ENCODE measurements around the gene COIL.
A peak's percentile ranks its signal among the peaks of the same experiment; 100 is the strongest.
"Not testable (repeated sequence)": the region's sequence is repeated elsewhere in the genome, so short reads cannot be mapped to it uniquely, and the experiment has no call there.

Gene COIL

DNA sequence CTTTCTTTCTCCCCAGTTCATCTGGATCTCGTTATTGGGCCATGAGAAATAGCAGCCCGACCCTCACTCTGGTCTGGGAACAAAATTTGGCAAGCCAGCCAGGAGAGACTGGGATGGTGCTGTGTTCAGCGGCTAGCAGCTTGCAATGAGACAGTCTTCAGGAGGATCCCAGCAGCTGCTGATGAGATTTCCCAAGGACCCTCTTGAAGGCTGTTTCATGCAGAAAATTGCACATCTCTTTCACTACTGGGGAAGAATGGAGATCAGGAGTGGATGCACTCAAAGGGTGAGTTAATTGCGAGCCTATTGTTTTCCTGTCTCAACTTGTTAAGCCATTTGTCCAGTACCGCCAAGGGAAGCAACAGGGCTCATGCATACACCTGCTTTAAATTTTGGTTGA lies 5.5 kb upstream of the COIL start:
- Mint-ChIP-seq H3K36me3 (no peaks in the 10 kb centered on the region), H3K4me1 (no peaks in the 10 kb centered on the region), H3K9me3 (no peaks in the 10 kb centered on the region), H3K27me3 (no peaks in the 10 kb centered on the region), H3K4me3 (no peak overlapping the region), H3K27ac (no peak overlapping the region)
- ATAC-seq: no peak

DNA sequence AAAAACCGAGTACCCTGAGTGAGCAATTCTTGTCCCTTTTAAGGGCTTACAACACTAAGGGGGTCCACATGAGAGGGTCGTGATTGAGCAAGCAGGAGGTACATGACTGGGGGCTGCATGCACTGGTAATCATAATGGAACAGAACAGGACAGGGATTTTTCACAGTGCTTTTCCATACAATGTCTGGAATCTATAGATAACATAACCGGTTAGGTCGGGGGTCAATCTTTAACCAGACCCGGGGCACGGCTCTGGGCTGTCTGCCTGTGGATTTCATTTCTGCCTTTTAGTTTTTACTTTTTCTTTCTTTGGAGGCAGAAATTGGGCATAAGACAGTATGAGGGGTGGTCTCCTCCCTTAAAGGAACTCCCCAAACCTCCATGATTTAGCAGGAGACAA lies 4.8 kb upstream of the COIL start:
- H3K9me3 Mint-ChIP-seq, H3K4me3 Mint-ChIP-seq, H3K27me3 Mint-ChIP-seq, H3K27ac Mint-ChIP-seq, H3K36me3 Mint-ChIP-seq, ATAC-seq, H3K4me1 Mint-ChIP-seq: not testable (repeated sequence)

DNA sequence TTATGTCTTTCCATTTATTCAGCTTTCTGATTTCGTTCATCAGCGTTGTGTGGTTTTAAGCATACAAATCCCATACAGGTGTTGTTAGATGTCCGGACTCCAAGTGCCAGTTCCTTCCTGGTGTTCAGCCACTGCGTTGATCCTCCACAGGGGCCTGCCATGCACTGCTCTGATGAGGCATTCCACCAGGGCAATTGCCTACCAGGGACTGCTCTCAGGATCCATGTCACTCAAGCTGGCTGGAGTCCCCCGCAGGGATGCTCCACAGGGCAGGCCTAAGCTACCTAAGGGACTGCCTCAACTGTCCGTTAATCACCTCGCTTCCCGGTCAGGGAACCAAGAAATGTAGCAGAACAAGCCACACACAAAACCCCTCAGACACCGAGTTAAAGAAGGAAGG lies 4.4 kb upstream of the COIL start:
- not testable (repeated sequence) for H3K4me3 Mint-ChIP-seq, H3K9me3 Mint-ChIP-seq, H3K4me1 Mint-ChIP-seq, H3K27ac Mint-ChIP-seq, H3K36me3 Mint-ChIP-seq, H3K27me3 Mint-ChIP-seq, ATAC-seq

DNA sequence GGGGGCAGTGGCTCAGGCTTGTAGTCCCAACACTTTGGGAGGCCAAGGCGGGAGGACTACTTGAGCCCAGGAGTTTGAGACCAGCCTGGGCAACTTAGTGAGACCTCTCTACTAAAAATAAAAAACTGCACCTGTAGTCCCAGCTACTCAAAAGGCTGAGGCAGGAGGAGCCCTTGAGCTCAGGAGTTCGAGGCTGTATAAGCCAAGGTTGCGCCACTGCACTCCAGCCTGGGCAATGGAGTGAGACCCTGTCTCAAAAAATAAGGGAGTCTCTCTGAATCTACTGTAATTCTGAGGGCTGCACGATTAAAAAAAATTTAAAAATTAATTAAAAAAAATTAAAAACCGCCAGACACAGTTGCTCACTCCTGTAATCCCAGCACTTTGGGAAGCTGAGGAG lies 3.9 kb downstream of the COIL start:
- Mint-ChIP-seq H3K27ac (no peak overlapping the region), H3K27me3 (no peaks in the 10 kb centered on the region), H3K36me3 (no peaks in the 10 kb centered on the region), H3K4me1 (peaks cover 12% of the 10 kb centered on the region), H3K4me3 (no peak overlapping the region), H3K9me3 (no peaks in the 10 kb centered on the region)
- no peak for ATAC-seq

DNA sequence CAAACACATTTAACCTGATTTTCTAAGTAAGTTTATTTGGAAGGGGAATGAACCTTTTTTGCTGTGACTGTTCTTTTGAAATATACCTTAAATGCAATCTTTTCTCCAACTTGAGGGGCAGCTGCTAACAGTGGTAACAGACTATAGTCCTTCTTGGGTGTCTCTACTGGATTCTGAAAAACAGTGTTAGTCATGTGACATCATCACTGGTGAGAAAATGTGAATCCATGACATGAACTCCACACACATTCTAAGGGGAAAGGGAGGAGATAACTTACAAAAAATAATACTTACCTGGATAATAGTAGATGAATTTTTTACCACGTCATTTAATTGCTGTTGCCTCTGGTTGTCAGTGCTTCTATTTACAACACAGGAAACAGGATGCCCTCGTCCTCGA lies 11.3 kb downstream of the COIL start:
- no peaks in the 10 kb centered on the region for H3K4me1 Mint-ChIP-seq
- H3K36me3 Mint-ChIP-seq: peaks cover 39% of the 10 kb centered on the region
- no peak overlapping the region for H3K4me3 Mint-ChIP-seq
- no peaks in the 10 kb centered on the region for H3K27me3 Mint-ChIP-seq
- H3K9me3 Mint-ChIP-seq: no peaks in the 10 kb centered on the region
- no peak overlapping the region for H3K27ac Mint-ChIP-seq
- no peak for ATAC-seq

DNA sequence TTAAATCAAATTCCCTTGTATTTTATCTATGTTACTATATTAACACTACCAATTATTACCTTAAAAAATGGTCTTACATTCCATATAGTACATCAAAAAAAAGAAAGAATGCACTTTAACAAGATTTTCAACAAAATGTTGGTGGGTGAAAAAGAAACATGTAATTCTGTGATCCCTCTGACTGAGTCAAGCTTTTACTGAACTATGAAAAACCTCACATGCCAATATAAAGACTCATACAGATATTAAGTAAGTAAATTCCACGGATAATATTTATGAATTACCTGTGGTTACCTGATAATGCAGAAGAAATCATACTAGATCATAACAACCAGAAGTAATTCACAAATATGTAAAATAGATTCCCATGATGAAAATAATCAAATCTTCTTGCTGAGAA lies 12.4 kb downstream of the COIL start:
- Mint-ChIP-seq H3K27me3 (no peaks in the 10 kb centered on the region), H3K4me1 (no peaks in the 10 kb centered on the region), H3K4me3 (no peak overlapping the region), H3K27ac (no peak overlapping the region), H3K9me3 (no peaks in the 10 kb centered on the region), H3K36me3 (peaks cover 46% of the 10 kb centered on the region)
- ATAC-seq: no peak

DNA sequence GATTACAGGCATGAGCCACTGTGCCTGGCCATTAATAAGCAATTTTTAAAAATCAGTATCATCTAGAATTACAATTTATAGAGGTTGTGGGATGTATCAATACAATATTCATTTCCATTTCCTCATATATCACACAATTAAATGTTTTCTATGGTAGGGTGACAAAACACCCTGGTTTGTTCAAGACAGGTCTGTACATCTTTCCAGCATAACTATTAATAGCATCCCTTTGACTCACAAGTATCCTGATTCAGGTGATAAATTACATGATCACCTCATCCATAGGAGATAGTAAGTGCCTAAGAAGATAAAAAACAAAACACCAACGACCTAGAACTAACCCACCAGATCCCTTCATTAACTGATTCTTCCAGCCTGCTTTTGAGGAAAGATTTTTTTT lies 13.1 kb downstream of the COIL start:
- no peak for ATAC-seq
- H3K27ac Mint-ChIP-seq: no peak overlapping the region
- H3K27me3 Mint-ChIP-seq: no peaks in the 10 kb centered on the region
- H3K4me1 Mint-ChIP-seq: no peaks in the 10 kb centered on the region
- no peak overlapping the region for H3K4me3 Mint-ChIP-seq
- H3K9me3 Mint-ChIP-seq: no peaks in the 10 kb centered on the region
- peaks cover 52% of the 10 kb centered on the region for H3K36me3 Mint-ChIP-seq

DNA sequence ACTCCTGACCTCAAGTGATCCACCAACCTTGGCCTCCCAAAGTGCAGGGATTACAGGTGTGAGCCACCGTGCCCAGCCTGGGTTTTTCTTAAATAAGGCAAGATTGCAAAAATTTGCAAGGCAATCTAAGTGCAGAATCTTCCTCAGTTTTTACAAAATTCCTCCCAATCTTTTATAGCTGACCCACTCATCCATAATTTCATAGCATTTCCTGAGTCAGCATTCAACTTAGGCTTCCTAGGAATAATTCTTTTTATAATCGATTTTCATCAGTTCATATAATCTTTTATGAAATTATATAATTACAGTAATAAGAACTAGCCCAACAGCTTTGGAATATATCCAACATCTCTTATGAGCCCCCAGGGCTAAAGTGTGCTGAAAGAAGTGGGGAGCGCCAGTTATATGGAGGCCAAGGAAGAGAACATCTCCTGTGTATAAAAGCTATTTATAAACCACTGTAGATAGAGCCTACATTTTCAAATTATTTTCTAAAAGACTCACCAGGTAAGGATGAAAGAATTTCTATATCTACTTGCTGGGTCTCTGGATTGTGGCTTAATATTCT lies 14.8 kb downstream of the COIL start:
- no peak overlapping the region for H3K27ac Mint-ChIP-seq
- peaks cover 60% of the 10 kb centered on the region for H3K36me3 Mint-ChIP-seq

DNA sequence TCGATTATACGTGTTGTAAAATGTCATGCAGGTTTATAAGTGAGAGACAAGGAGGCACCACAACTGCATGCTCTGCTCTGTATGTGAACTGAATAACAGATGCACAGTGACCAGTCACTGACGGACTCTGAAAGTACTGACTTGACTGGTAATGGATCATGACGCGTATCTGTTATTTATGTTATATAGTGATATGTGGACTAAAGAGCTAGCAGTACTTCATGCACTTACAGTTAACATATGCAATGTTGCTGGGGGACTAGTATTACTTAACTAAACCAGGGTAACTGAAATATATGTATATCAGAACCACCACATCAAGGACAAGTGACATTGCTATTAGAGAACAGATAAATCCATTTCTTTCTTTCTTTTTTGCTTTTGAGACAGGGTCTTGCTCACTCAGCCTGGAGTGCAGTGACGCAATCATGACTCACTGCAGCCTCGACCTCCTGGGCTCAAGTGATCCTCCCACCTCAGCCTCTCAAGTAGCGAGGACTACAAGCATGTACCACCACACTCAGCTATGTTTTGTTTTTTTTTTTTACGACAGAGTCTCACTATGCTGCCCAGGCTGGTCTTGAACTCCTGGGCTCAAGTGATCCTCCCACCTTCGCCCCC lies 17.2 kb downstream of the COIL start:
- peaks cover 6% of the 10 kb centered on the region for H3K4me1 Mint-ChIP-seq
- no peak overlapping the region for H3K4me3 Mint-ChIP-seq
- H3K27ac Mint-ChIP-seq: peak overlapping the region; percentile 40
- peaks cover 49% of the 10 kb centered on the region for H3K36me3 Mint-ChIP-seq
- no peak for ATAC-seq
- no peaks in the 10 kb centered on the region for H3K9me3 Mint-ChIP-seq
- H3K27me3 Mint-ChIP-seq: no peaks in the 10 kb centered on the region

More for the DNA sequence above, 14.8 kb downstream of the COIL start:
- Mint-ChIP-seq H3K27me3 (no peaks in the 10 kb centered on the region), H3K9me3 (no peaks in the 10 kb centered on the region), H3K4me3 (no peak overlapping the region), H3K4me1 (no peaks in the 10 kb centered on the region)
- no peak for ATAC-seq

DNA sequence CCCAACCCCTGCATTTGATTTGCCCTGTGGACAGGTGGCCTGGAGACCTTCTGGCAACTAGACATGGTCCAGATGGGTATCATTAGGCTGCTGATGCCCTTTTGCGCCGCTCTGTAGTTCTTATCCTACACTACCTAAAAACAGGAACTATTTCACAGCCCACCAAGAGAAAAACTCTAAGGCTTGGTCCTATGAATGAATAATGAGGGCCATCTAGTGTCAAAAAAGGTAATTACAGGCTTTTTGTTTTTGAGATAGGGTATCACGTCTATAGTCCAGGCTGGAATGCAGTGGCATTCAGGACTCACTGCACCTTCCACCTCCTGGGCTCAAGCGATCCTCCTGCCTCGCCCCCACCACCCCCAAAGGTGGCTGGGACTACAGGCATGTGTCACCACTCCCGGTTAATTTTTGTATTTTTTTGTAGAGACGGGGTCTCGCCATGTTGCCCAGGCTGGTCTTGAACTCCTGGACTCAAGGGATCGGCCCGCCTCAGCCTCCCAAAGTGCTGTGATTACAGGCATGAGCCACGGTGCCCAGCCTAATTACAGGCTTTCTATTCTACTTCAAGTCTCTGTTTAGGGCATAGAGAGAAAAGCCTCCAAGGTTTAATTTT lies 20.9 kb downstream of the COIL start:
- no peak overlapping the region for H3K4me3 Mint-ChIP-seq
- peaks cover 6% of the 10 kb centered on the region for H3K4me1 Mint-ChIP-seq
- H3K36me3 Mint-ChIP-seq: peaks cover 53% of the 10 kb centered on the region
- no peaks in the 10 kb centered on the region for H3K9me3 Mint-ChIP-seq
- peak; percentile 70 for ATAC-seq
- H3K27ac Mint-ChIP-seq: no peak overlapping the region
- no peaks in the 10 kb centered on the region for H3K27me3 Mint-ChIP-seq

DNA sequence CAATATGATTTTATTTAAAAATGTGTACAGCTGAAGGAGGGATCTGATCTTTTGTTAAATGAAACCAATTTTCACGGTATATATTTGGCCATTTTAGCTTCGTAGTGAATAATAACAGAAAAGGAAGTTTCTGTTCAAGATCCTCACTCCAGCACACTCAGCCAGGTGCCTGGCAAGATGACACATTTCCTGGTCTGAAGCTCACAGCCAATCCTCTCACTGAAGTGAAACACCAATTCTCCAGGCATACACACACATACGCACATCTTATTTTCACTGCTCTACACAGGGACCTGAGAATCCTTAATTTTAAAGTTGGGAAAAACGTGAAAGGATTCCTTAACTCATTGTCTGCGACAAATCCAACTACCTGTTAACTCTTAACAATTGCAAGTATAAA lies 22.6 kb downstream of the COIL start:
- not testable (repeated sequence) for H3K27me3 Mint-ChIP-seq, ATAC-seq, H3K9me3 Mint-ChIP-seq, H3K4me1 Mint-ChIP-seq, H3K27ac Mint-ChIP-seq, H3K4me3 Mint-ChIP-seq
- peaks cover 48% of the 10 kb centered on the region for H3K36me3 Mint-ChIP-seq

DNA sequence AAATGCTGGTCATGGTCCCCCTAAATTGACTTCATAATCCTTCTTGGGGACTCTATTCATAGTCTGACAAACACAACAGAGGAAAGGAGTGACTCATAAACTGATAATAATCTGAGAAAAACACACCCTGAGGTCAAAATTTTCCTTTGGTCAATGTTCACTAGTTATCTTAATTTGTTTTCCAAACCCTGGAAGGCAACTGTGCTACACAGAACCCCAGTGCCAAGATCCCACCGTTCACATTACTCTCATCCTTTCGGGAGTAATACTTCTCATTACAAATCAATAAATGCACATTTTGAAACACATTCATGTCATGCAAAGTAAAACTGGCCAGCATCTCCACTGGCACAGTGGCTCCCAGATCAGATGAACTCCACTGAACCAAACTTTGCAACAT lies 23.2 kb downstream of the COIL start:
- H3K27me3 Mint-ChIP-seq: no peaks in the 10 kb centered on the region
- no peaks in the 10 kb centered on the region for H3K9me3 Mint-ChIP-seq
- peaks cover 46% of the 10 kb centered on the region for H3K36me3 Mint-ChIP-seq
- no peak overlapping the region for H3K27ac Mint-ChIP-seq
- ATAC-seq: no peak
- peaks cover 6% of the 10 kb centered on the region for H3K4me1 Mint-ChIP-seq
- H3K4me3 Mint-ChIP-seq: no peak overlapping the region

DNA sequence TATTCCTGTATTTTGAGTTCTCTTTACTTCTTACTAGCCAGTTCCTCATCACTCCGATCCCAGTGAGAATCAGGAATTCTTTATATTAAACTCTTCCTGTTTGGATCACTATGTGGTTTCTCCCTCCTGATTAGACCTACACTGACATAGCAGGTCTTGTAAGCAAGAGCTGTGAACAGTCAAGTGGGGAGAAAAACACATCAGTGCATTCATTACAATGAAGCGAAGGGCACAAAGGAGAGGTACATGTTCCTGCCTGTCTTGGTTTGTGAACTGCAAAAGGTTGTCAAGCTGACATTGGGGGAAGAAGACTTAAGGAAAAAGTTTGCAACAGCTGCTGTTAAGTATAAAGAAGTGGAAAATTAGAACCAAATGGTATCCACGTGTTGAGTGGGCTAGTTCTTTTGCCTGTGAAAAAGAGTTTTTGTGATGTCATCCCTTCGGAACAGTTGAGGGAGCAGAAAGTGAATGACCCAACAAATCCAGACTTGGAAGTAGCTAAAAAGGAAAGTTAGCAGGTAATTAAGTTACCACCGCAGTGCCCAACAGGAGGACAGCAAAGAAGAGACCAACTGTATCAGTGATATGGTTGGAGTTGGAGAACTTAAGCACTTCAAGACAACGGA lies 24.0 kb downstream of the COIL start:
- Mint-ChIP-seq H3K27me3 (no peaks in the 10 kb centered on the region), H3K4me3 (no peak overlapping the region), H3K4me1 (peaks cover 6% of the 10 kb centered on the region), H3K9me3 (no peaks in the 10 kb centered on the region), H3K36me3 (peaks cover 45% of the 10 kb centered on the region), H3K27ac (no peak overlapping the region)
- ATAC-seq: no peak

DNA sequence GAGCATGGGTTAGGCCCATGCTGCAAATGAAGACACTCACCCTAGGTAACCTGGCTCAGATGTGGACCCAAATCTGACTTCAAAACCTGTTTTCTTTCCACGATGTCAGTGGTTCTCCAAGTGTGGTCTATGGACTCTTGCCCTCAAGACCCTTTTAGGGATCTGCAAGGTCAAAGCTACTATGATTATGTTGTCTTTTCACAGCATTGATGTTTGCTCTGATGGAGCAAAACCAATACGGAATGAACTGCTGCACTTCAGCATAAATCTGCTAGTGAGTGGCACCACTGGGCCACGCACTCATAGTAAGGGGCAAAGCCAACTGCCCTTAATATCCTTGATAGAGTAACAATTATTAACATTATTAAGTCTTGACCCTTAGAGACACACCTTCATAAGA lies 25.4 kb downstream of the COIL start:
- H3K27ac Mint-ChIP-seq: no peak overlapping the region
- H3K4me3 Mint-ChIP-seq: no peak overlapping the region
- no peaks in the 10 kb centered on the region for H3K9me3 Mint-ChIP-seq
- ATAC-seq: no peak
- H3K27me3 Mint-ChIP-seq: no peaks in the 10 kb centered on the region
- H3K4me1 Mint-ChIP-seq: peaks cover 6% of the 10 kb centered on the region
- peaks cover 37% of the 10 kb centered on the region for H3K36me3 Mint-ChIP-seq

DNA sequence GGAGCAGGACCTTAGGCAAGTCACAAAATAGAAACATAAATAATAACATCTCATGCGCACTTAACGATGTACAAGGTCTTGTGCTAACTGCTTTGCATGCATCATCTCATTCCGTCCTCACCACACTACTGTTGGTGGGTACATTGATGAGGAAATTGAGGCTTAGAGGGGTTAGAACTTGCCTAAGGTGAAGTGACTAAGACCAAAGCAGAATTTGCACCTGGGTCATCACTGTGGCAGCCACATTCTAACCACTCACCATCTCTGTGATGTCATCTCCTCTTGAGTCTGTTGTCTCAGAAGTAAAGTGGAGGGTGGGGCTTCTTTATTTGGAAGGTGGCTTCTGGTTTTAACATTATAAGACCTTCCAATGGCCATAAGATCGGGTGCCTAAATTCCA lies 26.6 kb downstream of the COIL start:
- no peaks in the 10 kb centered on the region for H3K27me3 Mint-ChIP-seq
- H3K4me1 Mint-ChIP-seq: no peaks in the 10 kb centered on the region
- H3K9me3 Mint-ChIP-seq: peaks cover under 1% of the 10 kb centered on the region
- no peak for ATAC-seq
- peaks cover 30% of the 10 kb centered on the region for H3K36me3 Mint-ChIP-seq
- H3K4me3 Mint-ChIP-seq: no peak overlapping the region
- no peak overlapping the region for H3K27ac Mint-ChIP-seq

DNA sequence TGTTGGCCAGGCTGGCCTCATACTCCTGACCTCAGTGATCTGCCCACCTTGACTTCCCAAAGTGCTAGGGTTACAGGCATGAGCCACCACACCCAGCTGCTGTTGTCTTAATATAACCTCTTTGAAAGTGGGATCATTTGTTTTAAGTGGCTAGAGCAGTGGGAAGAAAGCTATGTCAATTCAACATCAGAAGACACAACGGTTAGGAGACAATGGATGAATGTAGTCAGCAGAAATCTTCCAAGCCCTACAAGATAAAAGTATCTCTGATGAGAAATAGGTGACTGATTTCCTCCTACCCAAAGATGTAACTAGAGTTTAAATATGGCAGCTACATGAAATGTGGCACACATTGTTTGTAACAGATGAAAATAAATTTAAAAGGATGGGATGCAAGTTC lies 27.0 kb downstream of the COIL start:
- no peaks in the 10 kb centered on the region for H3K27me3 Mint-ChIP-seq
- no peak overlapping the region for H3K4me3 Mint-ChIP-seq
- no peak for ATAC-seq
- H3K36me3 Mint-ChIP-seq: peaks cover 30% of the 10 kb centered on the region
- no peak overlapping the region for H3K27ac Mint-ChIP-seq
- no peaks in the 10 kb centered on the region for H3K4me1 Mint-ChIP-seq
- peaks cover 2% of the 10 kb centered on the region for H3K9me3 Mint-ChIP-seq
